Sciatic nerve (tissue), 1 donor: ENCODE data around the gene LRRC38. TPM values are rescaled to one million over a fixed set of nuclear protein-coding genes. Genes with fewer than 3 reads are reported as not detected.

ENCODE experiments used
- total RNA-seq: library from RNA; stranded (reverse); fragmentation: NEBNext Ultra II Directional; extraction: Animal tissue kit (Norgen Biotek cat#: 25700); gene quantifications from one replicate; pipeline ENCODE4 v1.2.1, GENCODE V29; 2021
- donor health status: DM: no; HTN: no; CAD: no.

The LRRC38 gene
- total RNA-seq, 1 donor from 2014 or later: not detected

Other genes starting within 250 kb of the LRRC38 start
- not detected for gene PRAMEF8, start 228.9 kb downstream of the LRRC38 start, total RNA-seq
- gene PRAMEF33, start 210.5 kb downstream of the LRRC38 start, total RNA-seq: not detected
- gene PRAMEF15, start 198.4 kb downstream of the LRRC38 start, total RNA-seq: not detected
- gene PRAMEF14, start 166.9 kb downstream of the LRRC38 start, total RNA-seq: not detected
- gene PRAMEF19, start 142.1 kb downstream of the LRRC38 start, total RNA-seq: not detected
- gene PRAMEF17, start 124.4 kb downstream of the LRRC38 start, total RNA-seq: not detected
- gene PRAMEF20, start 103.6 kb downstream of the LRRC38 start, total RNA-seq: not detected
- gene PDPN, start 69.8 kb upstream of the LRRC38 start, total RNA-seq: 22.7 TPM
- gene PRDM2, start 186.2 kb upstream of the LRRC38 start, total RNA-seq: 68.1 TPM